ENCODE measurements around the gene ARHGAP31. TPM values are rescaled to one million over a fixed set of nuclear protein-coding genes. Genes with fewer than 3 reads are reported as not detected.
"Not testable (repeated sequence)": the region's sequence is repeated elsewhere in the genome, so short reads cannot be mapped to it uniquely, and the experiment has no call there.

The ARHGAP31 gene, protein sequence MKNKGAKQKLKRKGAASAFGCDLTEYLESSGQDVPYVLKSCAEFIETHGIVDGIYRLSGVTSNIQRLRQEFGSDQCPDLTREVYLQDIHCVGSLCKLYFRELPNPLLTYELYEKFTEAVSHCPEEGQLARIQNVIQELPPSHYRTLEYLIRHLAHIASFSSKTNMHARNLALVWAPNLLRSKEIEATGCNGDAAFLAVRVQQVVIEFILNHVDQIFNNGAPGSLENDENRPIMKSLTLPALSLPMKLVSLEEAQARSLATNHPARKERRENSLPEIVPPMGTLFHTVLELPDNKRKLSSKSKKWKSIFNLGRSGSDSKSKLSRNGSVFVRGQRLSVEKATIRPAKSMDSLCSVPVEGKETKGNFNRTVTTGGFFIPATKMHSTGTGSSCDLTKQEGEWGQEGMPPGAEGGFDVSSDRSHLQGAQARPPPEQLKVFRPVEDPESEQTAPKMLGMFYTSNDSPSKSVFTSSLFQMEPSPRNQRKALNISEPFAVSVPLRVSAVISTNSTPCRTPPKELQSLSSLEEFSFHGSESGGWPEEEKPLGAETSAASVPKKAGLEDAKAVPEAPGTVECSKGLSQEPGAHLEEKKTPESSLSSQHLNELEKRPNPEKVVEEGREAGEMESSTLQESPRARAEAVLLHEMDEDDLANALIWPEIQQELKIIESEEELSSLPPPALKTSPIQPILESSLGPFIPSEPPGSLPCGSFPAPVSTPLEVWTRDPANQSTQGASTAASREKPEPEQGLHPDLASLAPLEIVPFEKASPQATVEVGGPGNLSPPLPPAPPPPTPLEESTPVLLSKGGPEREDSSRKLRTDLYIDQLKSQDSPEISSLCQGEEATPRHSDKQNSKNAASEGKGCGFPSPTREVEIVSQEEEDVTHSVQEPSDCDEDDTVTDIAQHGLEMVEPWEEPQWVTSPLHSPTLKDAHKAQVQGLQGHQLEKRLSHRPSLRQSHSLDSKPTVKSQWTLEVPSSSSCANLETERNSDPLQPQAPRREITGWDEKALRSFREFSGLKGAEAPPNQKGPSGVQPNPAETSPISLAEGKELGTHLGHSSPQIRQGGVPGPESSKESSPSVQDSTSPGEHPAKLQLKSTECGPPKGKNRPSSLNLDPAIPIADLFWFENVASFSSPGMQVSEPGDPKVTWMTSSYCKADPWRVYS (N-terminal part only)
- total RNA-seq = 25.4 TPM

DNA sequence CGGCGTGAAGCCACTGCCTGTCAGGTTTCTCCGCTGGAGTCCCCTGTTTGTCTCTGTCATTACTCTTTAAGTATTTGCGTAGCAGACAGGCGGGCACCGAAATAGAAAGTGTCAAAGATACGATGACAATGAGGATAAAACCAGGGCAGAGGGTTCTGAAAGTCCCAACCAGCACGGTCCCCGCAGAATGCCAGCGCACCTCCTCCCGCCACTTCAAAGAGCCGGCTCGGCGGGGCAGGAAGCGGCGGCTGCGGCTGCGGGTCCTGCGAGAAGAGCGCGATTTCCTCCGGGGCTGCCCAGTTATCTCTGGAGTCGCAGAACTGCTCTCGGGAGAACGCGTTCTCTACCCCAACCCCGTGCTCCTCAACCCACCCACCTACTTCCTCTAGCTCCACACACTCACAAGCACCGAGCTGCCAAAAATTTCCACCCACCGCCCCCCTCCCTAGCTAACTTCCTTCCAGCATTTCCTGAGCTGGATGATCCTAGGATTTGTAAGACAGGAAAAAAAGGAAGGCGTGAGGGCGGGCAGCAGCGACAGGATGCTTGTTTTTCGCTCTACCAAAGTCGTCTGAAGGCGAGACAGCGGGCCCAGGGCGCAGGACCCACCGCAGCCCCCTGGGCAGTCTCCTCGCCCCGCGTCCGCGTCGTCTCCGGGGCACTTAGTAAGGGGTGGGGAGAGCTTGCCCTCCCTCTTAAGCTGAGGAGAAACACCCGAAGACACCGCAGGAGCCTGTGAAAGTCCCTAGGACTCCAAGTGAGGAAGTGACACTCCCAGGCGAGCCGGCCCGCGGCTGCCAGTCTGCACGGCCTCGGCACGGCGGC is at the start of gene ARHGAP31:
ARHGAP31 (plus strand) TSS at position 513 of the 825 bp plus-strand sequence. CDS start 522 bp downstream, outside the sequence.
- peak; percentile 64 for DNase-seq (ENCODE audit: low spot score)

GRCh38 chr3:119245778-119246177 is 48.4 kb upstream of the ARHGAP31 start:
- DNase-seq (ENCODE audit: low spot score) = no peak

GRCh38 chr3:119255214-119255613 is 39.0 kb upstream of the ARHGAP31 start:
- no peak for DNase-seq (ENCODE audit: low spot score)

DNA sequence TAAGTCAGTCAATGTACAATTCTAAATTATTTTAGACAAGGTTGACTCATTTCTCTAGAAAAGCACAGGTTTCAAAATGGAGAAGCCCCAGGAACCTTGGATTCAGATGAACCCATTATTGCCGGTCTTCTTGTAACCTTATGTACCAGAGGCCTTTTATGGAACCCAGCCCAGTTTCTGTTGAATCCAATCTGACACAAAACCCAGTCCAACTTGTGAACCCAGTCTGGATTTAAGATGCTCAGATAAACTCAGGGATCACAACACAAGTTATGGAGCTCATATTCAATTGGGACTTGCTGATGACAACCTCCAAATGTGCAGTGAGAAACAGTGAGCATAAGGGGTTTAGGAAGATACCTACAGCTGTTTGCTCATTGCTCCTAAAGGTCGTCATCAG is 37.1 kb upstream of the ARHGAP31 start:
- DNase-seq (ENCODE audit: low spot score) = no peak

- no peak for DNase-seq (ENCODE audit: low spot score)
These were observed 36.4 kb upstream of the ARHGAP31 start for GRCh38 chr3:119257654-119258410.

GRCh38 chr3:119258915-119259314 is 35.3 kb upstream of the ARHGAP31 start:
- DNase-seq (ENCODE audit: low spot score) = no peak

GRCh38 chr3:119259821-119260220 is 34.4 kb upstream of the ARHGAP31 start:
- no peak for DNase-seq (ENCODE audit: low spot score)

DNA sequence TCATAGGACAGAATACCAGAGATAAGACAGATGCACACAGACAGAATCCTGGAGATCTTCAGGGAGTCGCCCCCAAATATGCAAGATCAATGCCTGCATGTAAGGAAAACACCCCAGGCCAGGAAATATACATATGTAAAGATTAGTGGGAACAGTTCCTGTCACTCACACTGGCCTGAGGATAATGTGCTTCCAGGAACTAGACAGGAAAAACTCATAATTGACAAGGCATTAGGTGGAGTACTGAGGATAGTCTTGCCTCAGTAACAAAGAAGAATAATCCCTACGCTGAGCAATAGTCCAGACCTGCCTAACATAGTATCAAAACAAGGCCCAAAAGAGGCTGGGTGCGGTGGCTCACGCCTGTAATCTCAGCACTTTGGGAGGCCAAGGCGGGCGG is 33.1 kb upstream of the ARHGAP31 start:
- no peak for DNase-seq (ENCODE audit: low spot score)

DNA sequence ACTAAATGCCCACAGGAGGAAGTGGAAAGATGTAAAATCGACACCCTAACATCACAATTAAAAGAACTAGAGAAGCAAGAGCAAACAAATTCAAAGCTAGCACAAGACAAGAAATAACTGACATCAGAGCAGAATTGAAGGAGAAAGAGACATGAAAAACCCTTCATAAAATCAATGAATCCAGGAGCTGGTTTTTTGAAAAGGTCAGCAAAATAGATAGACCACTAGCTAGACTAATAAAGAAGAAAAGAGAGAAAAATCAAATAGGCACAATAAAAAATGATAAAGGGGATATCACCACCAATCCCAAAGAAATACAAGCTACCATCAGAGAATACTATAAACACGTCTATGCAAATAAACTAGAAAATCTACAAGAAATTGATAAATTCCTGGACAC is 24.0 kb upstream of the ARHGAP31 start:
- not testable (repeated sequence) for DNase-seq (ENCODE audit: low spot score)

- no peak for DNase-seq (ENCODE audit: low spot score)
These were observed 17.5 kb upstream of the ARHGAP31 start for GRCh38 chr3:119276680-119277079.

DNA sequence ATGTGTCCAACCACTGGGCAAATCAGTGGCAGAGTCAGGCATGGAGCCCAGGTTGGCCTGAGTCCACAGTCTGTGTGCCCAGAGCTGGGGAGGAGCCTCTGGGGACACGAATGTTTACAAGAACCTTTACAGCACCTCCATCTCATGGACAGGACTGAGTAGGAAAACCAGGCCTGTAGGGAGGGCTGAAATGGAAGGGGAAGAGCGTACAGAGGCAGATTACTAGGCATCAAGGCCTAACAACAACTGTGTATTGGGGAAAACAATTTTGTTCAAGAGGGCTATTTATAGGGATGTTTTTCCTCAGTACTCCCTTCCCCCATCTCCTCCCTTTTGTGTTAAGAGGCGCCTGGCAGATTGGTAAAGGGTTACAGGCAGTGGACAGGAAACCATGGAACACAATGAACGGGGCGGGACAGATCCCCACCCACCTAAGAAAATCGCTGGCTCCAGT is 15.1 kb upstream of the ARHGAP31 start:
- DNase-seq (ENCODE audit: low spot score) = no peak

GRCh38 chr3:119279584-119280243 is 14.5 kb upstream of the ARHGAP31 start:
- no peak for DNase-seq (ENCODE audit: low spot score)

GRCh38 chr3:119288669-119289403 is 5.3 kb upstream of the ARHGAP31 start:
- no peak for DNase-seq (ENCODE audit: low spot score)

DNA sequence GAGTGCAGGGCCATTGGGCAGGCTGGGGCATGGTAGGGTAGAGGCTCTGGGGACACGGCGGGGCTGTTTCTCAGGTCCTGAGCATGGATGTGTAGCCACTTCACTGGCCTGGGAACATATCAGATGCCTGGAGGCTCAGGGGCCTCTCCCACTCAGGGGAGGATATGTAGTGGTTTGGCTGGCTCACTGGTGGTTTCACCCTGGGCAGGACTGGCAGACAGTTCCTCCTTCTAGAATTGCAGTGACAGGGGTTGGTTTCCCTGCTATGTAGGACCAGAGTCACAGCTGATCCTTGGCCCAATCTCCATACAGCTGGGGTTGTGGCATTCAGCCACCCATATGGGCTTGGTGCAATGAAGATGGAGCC is 4.8 kb upstream of the ARHGAP31 start:
- DNase-seq (ENCODE audit: low spot score) = no peak

DNA sequence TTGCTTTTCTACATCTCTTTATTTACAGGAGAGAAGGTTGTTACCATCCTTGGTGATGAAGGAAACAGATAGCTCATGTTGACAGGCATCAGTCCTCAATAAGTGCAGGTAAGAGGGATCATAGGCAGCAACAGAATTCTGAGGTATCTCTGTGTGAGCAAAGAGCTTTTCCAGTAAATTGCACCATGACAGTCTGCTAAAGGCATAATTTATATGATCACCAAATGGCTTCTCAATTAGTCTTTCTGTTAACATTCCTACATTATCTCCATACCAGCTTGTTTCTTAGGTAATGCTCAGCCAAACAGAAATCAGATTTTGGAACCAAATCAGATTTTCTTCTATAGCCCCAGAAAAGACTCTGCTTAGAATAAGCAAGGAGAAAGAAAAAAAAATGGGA is 3.6 kb upstream of the ARHGAP31 start:
- no peak for DNase-seq (ENCODE audit: low spot score)

DNA sequence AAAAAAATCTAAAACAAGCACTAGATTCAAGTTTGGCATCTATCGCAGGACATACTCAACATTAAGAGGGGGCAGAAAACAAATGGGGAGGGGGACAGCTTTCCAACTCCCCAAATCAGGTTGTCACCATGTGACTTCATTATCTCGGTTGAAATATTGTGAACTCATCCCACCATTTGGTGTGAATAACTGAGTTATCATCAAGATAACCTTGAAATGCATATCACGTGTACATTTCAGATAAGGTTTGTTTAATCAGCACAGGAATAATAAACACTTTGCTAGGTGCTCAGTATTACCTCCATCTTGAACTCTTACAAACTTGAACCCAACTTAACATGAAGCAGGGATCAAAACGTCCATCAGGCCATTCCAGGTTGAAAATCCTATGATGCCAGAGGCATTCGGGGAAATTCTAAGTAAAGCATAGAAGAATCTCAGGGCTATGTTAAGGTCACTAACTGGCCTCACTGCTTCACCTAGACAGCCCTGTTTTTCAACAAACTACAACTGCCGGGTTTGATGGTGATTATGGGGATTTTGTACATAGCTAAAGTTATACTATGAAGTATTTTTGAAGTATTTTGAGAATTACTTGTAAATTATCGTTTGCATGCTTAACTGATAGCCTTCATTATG is 3.0 kb upstream of the ARHGAP31 start:
- no peak for DNase-seq (ENCODE audit: low spot score)

DNA sequence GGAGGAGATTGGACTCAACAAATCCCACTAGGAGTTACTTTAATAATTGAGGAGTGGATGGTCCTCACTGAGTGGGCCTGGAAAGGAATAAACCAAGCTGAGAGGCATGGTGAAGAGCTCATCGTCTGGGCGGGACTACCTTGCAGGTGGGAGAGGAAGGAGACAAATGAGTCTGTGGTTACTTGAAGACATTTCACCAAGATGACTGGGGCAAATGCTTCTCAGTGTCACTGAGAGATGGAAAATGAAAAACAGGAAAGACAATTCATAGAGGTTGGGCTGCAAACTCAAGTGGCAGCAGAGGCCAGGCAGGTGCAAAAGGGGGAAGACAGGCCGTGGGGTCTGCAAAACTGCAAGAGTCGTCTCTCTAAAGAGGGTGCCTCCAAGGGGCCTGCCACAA is 1.5 kb upstream of the ARHGAP31 start:
- DNase-seq (ENCODE audit: low spot score) = no peak

GRCh38 chr3:119293105-119293870 is 895 bp upstream of the ARHGAP31 start:
- DNase-seq (ENCODE audit: low spot score) = no peak
